NK-92 (cell line): ENCODE results near the gene CCNK.

Experiments
- DNase-seq: peaks from one replicate; lab custom pipeline; 2025; ENCODE audit not compliant: unreplicated experiment; lab: John Stamatoyannopoulos, UW

The CCNK gene

DNA sequence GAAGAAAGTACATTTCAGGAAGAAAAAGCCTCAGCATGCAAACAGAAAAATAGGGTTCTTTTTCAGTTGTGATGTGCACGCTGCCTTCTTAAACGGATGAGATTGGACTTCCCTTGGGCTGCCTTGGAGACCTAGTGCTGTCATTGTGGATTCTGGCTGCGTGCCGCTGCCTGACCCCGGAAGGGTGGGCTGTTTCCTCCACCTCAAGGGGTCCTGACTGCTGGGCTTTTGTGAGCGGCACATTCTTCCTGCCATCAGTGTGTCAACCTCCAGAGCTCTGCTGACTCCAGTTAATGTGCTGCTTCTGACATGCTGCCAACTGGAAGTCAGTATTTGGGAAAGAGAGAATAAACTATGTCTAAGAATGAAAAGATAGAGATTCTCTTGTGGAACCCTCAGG, 25.1 kb downstream of the CCNK start:
- no peak for DNase-seq

DNA sequence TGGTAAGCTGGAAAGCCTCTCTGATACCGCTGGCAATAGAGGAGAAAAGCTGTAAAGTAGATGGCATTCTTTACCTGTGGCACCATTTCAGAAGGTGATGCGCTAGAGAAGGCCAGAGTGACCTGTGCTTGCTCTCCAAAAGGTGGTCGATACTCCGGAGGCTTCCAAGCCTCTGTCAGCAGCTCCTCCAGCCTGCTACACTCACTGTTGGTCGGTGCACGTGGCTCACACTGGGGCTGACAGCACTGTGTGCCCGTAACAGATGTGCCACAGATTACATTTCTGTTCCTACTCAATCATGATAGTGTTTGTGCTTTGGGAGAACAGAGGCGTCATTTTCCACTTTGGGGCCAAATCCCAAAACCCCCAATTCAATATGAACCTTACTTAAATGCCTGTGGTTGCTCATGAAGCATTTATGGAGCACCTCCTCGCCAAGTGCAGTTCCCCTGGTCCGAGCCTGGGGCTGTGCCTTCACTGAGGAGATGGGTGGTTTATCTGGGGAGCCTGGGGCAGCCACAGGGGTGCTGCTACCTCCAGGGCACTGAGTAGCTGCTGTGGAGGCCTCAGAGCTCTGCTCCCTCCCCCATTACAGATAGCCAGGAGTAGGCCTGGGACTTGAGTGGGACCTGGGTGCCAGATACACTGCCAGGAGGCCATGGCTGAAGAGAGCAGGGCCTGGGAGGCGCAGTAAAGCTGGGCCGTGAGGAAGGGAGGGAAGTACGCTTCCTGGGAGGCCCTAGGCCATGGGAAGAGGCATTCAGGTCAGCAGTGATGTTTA, 26.8 kb downstream of the CCNK start:
- no peak for DNase-seq

DNA sequence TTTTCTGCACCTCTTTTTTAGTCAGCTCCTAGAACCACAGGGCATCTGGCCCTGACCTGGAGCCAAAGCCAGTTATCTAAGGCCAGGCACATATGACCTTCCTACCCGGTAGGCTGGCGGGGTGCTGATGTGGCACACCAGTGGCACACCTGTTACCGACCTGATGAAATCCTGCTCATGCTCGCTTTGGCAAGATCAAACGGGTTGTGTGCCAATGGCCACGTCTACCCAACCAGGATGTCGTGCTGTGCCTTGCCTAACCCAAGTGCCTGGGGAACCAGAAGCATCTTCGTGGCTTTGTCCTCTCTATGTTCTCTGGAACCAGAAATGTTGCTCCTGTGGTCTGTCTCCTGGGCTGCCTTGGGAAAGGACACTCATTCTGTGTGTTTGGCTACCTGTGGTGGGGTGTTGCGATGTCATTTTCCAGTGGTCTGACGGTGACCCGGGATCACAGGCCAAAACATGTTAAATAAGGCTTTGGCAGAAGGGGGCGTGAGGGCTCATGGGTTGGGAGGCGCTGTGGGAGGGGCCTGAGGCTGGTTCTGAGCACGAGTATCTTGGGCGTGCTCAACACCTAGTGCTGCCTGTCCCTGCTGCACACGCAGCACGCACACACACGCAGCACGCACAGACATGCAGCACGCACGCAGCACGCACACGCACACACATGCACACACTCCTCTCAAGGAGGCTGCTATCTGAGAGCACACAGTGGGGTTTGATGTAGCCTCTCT, 27.9 kb downstream of the CCNK start:
- DNase-seq, result no peak

DNA sequence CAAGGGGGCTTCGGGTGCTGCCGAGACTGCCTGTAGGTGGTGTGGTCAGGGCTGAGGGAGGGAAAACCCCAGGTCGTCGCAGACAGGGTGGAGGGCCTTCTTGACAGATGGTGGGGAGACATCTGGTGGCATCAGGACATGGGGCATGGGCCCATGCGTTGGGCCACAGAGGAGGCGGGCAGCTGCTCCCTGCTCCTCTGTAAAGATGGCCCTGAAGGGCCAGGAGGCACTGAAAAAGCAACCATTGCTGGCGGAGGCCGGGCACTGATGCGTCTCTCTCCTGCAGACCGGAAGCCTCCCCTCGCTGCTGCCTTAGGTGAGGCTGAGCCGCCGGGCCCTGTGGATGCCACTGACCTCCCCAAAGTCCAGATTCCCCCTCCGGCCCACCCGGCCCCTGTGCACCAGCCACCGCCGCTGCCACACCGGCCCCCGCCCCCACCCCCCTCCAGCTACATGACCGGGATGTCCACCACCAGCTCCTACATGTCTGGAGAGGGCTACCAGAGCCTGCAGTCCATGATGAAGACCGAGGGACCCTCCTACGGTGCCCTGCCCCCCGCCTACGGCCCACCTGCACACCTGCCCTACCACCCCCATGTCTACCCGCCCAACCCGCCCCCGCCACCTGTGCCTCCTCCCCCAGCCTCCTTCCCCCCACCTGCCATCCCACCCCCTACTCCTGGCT, 28.8 kb downstream of the CCNK start:
- no peak for DNase-seq

DNA sequence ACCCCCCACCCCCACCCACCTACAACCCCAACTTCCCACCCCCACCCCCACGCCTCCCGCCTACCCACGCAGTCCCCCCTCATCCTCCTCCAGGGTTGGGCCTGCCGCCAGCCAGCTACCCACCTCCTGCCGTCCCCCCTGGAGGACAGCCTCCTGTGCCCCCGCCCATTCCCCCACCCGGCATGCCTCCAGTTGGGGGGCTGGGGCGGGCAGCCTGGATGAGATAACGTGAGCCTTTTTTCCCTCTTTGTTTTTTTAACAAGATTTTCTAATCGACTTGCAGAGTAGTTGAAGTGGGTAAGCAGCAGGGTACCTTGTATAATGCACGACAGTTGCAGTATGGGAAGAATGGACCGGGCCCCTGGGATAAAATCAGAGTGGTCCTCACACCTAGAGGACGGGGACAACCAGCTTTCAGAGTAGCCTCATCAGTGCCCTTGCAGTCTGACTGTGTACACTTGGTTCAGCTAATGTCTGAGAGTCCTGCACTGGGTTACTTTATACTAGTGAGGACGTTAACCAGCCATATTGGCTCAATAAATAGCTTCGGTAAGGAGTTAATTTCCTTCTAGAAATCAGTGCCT, 29.4 kb downstream of the CCNK start:
- DNase-seq, result no peak

DNA sequence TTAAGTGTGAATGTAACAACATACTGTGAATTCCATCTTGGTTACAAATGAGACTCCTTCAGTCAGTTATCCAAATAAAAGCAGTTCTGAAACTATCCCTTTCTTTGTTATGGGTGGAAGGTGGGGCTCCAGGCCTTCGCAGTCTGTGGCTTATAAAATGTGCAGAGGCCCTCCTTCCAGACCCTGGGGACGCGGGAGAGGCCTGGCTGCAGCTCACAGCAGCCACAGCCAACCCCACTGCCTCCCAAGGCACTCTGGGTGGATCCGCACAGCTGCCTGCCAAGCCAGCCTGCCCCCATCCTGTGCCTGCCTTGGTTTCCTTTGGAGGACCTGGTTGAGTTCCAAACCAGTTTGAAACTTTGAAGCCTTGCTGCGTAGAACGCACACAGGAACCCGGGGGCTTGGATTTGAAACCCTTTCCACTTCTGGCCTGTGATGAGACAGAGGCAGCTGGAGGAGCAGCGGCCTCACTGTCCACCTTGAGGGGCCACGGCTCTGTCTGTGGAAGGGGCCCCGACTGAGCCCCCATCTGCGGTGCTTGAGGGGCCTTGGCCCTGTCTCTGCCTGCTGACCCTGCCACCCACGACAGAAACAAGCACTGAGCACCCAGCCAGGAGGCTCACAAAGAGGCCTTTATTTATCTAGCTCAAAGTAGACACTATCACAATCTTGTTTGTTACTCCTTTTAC, 30.4 kb downstream of the CCNK start:
- no peak for DNase-seq

DNA sequence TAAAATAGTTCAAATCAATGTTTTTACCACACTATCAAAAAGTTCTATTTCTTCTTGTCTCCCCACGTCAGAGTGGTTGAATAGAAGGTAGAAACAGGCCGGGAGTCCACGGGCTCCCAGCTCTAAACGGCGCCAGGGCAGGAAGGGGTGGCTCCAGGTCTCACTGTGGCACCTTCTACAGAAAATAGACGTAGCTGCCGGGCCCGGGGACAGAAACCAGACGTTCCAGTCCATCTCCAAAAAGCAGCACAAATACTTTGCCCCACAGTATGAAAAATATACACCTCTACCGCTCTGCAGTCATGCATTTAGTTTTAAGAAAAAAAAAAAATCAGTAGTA, 30.9 kb downstream of the CCNK start:
- DNase-seq, result no peak

DNA sequence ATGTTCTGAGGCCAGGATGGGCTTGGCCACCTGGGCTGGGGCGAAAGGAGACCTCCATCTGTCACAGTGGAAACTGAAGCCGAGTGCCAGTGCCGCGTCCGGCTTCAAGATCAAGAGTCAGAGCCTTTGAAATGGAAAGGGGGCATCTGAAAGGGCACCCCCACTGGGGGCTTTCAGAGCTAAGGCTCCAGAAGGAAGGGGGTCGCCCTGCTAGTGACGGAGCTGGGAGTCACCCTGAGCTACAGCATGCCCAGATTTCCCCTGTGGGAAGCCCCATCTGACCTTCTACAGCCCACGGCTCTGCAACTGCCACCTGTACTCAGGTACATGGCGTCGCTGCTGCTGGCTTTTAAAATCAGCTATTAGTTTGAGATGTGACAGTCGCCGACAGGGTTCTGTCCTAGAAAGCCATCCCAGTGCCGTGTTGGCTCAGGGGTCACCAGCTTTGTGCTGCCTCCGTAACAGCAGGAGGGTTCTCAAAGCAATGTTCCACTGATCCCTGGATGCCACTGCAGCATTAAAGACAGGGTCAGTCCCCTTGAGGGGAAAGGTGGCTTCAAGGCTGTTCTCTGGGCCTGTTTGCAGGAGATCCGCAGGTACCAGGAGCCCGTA, 31.5 kb downstream of the CCNK start:
- DNase-seq, result no peak

DNA sequence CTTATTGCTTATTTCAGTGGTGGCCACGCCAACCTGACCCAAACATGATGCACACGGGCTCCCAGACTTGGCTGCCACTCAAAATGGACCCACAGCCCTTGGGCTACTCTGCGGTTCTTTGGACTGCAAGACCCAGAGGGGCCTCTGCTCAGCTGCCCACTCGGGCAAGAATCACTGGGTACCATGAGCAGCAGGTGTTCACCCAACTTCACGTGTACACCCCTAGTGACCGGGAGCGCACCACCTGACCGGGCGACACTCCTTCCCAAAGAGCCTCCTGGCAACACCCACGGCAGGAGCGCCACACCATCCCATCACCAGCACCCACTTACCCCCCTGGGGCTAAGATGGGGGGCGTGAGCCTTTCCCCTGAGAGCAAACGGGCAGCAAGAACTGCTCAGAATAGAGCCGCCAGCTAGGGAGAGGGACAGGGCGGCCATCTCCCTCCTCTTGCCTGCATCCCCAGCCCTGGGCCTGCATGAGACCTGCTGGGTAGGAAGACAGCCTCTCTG, 32.0 kb downstream of the CCNK start:
- DNase-seq, result no peak

DNA sequence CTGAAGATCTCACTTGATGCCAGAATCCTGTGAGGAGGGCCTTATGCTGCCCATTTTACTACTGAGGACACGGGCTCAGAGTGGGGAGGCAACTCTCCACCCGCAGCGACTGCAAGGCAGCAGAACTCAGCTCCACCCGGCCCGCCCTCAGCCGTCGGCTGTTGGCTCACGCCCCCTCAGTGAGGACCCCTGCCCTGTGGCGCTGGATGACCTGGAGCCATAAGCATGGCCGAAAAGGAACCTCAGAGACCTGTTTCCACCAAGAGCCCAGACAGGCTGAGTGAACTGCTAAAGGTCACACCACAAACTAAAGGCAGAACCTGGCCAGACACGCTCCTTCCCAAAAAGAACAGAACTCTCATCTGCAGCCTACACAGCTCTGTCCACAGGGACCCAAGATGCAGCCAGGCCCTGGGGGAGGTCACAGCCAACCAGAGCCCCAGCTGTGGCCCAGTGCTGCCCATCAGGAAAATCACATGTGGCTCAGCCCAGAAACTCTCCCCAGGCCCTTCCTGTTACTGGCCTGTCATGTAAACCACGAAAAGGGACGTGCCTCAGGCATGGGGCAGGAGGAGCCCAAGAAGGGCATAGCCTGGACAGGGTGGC, 32.8 kb downstream of the CCNK start:
- no peak for DNase-seq

DNA sequence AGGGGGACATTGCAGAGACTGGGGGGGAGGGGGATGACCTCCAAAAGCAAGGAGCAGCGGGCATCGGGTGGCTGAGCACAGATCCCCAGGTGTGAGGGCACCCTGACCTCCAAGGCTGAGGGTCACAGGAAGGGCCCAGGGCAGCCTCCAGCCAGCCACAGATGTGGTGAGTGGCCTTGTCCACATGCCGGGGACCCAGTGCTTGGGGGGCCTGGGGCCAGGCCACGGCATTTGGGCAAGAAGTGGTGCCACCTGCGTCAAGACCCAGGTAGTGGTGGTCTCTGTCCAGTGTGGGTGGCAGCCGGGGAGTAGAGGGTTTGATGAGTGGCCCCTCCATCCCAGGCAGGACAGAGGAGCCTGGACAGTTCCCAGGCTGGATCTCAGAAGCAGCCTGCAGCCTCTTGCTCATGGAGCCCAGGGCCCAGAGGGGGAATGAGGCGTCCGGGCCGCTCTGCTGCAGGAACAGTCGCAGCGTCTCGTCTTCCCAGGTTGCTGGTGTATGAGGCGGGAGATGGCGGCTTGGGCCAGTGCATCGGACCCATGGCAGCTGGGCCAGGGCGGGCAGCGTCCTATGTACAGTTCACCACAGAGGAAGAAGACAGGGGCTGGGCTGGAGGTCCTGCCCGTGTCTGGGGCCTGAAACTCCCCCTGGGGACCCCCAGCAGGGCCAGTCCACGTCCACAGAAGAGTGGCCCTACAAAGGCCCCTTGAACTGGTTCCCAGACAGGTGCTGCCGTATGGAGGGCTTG, 33.5 kb downstream of the CCNK start:
- no peak for DNase-seq

DNA sequence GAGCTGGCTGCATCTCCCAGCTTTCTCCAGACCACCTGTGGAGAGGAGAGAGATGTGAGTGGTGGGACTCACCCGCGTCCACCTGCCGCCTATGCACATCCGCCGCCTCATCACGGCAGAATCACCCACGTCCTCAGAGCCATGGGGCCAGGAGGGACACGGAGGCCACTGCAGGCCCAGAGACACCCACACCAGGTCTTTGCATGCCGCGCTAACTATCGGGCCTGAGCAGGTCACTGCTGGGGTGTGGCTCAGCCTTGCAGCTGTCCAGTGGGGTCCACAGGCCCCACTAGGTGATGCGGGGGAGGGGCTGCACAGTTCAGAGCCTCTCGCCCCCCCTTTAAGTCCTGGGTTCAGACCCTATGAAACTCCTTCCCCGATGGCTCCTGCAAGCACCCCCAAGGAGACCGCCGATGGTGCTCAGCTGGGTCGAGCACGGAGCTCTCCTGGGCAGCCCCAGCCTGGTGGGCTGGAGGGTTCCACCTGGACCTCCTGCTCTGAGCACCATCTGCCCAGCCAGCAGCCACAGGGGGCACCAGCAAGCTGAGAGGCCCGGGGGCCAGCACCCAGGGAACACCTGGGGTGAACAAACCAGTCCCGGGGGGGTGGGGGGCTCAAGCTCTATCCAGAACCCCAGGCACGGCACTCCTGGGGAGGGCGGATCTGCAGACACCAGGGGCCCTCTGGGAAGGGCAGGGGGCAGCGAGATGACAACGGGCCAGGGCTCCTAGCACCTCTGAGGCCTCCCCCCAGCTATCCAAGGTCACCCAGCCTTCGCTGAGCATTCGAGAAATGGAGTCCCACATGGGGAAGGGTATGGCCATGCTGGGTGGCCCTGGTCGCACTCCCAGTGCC, 34.3 kb downstream of the CCNK start:
- no peak for DNase-seq

DNA sequence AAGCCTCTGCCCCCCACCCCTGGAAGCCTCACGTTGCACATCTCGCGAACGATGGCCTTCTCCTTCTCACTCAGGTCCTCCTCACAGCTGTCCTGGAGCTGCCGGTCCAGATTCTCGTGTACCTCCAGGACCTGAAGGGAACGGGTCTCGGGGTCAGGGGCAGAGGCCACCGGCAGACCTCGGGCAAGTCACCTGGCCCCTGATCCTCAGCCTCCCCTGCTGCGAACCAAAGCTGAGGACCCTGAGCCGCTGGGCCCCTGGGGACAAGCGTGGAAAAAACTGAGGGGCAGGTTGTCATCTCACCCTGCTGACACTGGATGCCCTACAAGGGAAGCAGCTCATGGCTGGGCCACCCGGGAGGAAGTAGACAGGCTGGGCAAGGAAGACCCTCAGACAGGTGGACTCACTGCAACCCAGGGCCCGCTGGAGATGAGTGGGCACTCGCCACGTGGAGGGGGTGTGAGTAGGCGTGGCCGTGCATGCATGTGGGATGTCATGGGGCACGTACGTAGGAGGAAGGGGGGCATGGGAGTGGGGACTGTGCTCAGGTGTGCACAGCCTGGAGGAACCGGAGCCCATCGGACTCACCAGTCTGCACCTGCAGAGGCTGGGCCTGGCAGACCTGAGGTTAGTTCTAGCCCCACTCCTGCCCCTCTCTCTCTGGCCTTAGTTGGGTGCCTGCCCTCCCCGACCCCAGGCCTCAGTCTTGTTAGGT, 35.1 kb downstream of the CCNK start:
- DNase-seq, result no peak

DNA sequence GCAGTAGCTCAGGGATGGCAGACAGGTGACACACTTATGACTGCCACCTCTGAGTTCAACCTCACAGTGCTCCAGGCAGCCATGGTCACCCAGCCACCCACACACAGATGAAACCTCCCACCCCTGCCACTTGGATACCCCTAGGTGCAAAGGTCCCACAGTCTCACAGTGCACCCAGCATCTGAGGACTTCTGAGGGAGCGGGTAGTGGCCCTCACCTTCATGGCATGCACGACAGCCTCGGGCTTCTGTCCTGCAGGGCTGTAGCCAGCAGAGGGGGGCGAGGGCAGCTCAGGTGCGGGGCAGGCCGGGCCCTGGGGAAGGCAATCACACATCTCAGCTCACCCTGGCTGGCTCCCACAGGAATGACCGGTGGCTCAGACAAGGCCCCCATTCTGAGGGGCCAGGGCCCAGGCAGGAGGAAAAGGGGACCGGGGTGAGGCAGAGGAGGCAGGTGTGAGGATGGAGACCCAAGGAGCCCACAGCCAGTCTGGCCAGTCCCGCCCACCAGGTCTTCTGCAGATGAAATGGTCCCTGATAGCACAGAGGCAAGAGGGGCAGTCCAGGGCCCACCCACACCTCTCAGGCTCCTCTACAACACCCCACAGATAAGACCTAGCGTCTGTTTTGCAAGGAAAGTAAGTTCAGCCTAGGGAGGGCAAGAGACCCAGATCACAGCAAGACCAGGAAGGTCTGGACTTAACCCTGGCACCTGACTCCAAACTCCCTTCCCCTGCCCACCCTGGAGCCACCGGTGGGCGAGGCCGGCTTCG, 35.8 kb downstream of the CCNK start:
- no peak for DNase-seq

DNA sequence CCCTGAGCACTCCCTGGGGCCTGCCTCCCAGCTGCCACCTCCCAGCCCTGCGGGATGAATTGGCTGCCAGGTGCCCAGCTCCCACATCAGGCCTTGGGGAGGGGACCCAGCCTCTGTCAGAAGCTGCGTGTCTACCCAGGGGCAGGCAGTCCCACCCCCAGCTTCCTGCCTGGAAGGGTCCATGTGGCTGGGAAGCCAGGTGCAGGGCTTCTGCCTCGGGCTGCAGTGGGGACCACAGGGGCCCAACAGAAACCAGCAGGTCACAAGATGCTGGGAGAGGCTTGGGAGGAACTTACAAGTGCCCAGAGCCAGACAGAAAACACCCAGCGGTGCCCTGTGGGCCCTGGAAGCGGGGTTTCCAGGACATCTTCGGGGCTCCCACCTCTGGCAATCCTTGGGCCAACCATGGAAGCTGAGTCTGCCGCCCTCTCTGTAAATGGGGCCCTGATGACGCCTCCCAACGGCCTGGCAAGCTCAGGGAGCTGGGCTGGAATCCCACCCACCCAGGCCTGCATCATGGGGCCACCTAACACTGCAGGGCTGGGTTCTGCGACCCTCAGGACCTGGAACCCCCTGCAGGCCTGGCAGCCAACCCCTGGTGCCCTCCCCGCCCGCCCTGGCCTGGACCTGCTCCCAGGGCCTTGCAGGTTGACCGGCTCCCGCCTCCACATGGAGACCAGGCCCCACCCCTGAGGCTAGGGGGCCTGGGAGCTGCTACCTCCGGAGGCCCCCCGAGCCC, 36.6 kb downstream of the CCNK start:
- DNase-seq, result no peak
